ENCODE data around the gene ZNF609. TPM values are rescaled to one million over a fixed set of nuclear protein-coding genes. Genes with fewer than 3 reads are reported as not detected.

ZNF609 gene
- polyA plus RNA-seq, 1 experiment, result 28.9 TPM

DNA sequence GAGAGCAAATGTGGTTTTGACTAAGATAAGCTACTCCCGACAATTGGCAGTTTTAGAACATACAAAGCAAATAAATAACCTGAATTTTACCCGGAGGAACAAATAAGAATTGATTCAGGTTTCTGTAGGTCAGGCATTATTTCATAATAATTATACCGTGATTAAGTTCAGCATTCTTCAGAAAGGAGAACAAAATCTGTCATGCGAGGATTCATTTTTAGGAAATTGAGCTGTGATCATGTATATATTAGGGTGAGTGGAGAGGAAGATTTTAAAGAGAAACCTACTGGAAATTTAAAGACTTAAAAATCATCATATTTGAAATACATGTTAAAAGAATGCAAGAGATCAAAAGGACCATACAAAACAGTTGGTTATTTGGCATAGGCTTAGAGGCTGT lies 20.5 kb downstream of the ZNF609 start:
- POLR2A ChIA-PET, result interaction anchor here (0.7 kb wide), 1 partner anchor 26 kb away, joined by 3 read pairs; no protein-coding TSS in a partner anchor
- no peak for DNase-seq (ENCODE audit: low read depth, low spot score)
- Histone ChIP-seq H3K4me3 (ENCODE audit: low read depth, low read length) (no peak overlapping the region), H3K27me3 (ENCODE audit: control insufficient read depth, insufficient read depth, low read length) (no peaks in the 10 kb centered on the region), H3K27ac (ENCODE audit: low read depth, low read length) (no peak overlapping the region), H3K9me3 (ENCODE audit: control insufficient read depth, insufficient read depth, low read length) (no peaks in the 10 kb centered on the region)
- CTCF ChIA-PET, result no interaction called here
- no peak for TF ChIP-seq CTCF (IDR thresholded peaks at IDR 0.05; ENCODE audit: low read depth, low read length)

GRCh38 chr15:64483749-64484148 lies 23.4 kb downstream of the ZNF609 start:
- POLR2A ChIA-PET, result no interaction called here
- DNase-seq (ENCODE audit: low read depth, low spot score), result no peak
- no peak for TF ChIP-seq CTCF (IDR thresholded peaks at IDR 0.05; ENCODE audit: low read depth, low read length)
- no peaks in the 10 kb centered on the region for H3K27me3 ChIP-seq (ENCODE audit: control insufficient read depth, insufficient read depth, low read length)
- no peaks in the 10 kb centered on the region for H3K9me3 ChIP-seq (ENCODE audit: control insufficient read depth, insufficient read depth, low read length)
- H3K4me3 ChIP-seq (ENCODE audit: low read depth, low read length), result no peak overlapping the region
- CTCF ChIA-PET, result interaction anchor here (0.7 to 1.8 kb wide), 2 partner anchors 170 to 620 kb away, joined by 3 to 7 read pairs; no protein-coding TSS in a partner anchor
- no peak overlapping the region for H3K27ac ChIP-seq (ENCODE audit: low read depth, low read length)

GRCh38 chr15:64485796-64486195 lies 25.4 kb downstream of the ZNF609 start:
- H3K27me3 ChIP-seq (ENCODE audit: control insufficient read depth, insufficient read depth, low read length), result no peaks in the 10 kb centered on the region
- no peak for TF ChIP-seq CTCF (IDR thresholded peaks at IDR 0.05; ENCODE audit: low read depth, low read length)
- H3K9me3 ChIP-seq (ENCODE audit: control insufficient read depth, insufficient read depth, low read length), result no peaks in the 10 kb centered on the region
- ChIA-PET CTCF (no interaction called here), POLR2A (no interaction called here)
- H3K4me3 ChIP-seq (ENCODE audit: low read depth, low read length), result no peak overlapping the region
- no peak overlapping the region for H3K27ac ChIP-seq (ENCODE audit: low read depth, low read length)
- DNase-seq (ENCODE audit: low read depth, low spot score), result no peak

DNA sequence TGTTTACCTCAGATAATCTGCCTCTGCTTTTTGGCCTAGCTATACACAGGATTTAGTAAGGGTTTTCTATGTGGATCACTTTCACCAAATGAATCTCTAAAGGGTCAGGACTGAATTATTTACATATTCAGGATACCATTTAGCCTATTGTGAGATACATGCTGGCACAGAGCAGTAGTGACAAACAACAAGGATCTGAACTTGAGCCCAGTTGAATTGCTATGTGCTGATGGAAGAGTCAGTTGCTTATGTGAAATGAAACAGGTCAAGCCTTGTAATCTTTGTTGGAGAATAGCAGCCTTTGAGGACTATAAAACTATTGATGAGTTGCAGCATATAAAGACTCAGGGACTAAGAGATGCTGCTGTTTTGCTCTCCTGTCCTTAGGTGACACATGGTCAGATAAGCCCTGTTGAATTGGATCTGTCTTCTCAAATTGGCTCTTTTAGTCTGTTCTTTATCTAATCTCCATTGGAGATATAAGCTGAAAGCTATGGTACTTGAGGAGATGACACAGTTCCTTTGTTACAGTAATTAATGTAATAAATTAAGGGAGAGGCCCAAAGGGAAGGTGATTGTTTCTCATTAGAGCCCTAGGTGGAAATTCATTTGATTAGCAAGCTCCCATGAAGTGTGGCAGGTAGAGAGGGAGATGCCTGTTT lies 30.4 kb downstream of the ZNF609 start:
- DNase-seq (ENCODE audit: low read depth, low spot score), result peak; percentile 30

More for the DNA sequence above, 30.4 kb downstream of the ZNF609 start:
- TF ChIP-seq CTCF (IDR thresholded peaks at IDR 0.05; ENCODE audit: low read depth, low read length), result no peak
- H3K4me3 ChIP-seq (ENCODE audit: low read depth, low read length), result no peak overlapping the region
- ChIA-PET POLR2A (interaction anchor here (0.5 kb wide), 1 partner anchor 12 kb away, joined by 5 read pairs; no protein-coding TSS in a partner anchor), CTCF (no interaction called here)
- H3K27me3 ChIP-seq (ENCODE audit: control insufficient read depth, insufficient read depth, low read length), result no peaks in the 10 kb centered on the region
- no peak overlapping the region for H3K27ac ChIP-seq (ENCODE audit: low read depth, low read length)
- H3K9me3 ChIP-seq (ENCODE audit: control insufficient read depth, insufficient read depth, low read length), result no peaks in the 10 kb centered on the region
